ENCODE measurements around the gene PLGRKT.

GRCh38 chr9:5470122-5470521 lies 32.4 kb upstream of the PLGRKT start:
- no peak for TF ChIP-seq GATA2 (IDR thresholded peaks at IDR 0.05; ENCODE audit: low read depth, low read length)
- TF ChIP-seq GATA3 (IDR thresholded peaks at IDR 0.05; ENCODE audit: low read depth, low read length), result no peak
